Measurements from ENCODE around the gene SLC22A23.

The SLC22A23 gene

DNA sequence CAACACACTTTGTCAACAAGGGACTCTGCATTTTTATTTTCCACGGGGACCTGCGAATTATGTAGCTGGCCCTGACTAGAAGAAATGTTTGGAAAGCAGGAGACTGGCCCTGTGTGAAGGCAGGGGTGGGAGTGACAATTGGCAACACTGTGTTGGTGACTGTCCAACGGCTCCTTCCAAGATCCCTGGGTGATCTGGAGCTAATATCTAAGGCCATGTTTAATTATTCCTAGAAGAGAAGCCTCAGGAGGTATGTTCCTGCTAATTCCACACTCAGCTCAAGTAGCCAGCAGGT lies 13.7 kb downstream of the SLC22A23 start:
- DNase-seq (ENCODE audit: low read depth), result no peak

DNA sequence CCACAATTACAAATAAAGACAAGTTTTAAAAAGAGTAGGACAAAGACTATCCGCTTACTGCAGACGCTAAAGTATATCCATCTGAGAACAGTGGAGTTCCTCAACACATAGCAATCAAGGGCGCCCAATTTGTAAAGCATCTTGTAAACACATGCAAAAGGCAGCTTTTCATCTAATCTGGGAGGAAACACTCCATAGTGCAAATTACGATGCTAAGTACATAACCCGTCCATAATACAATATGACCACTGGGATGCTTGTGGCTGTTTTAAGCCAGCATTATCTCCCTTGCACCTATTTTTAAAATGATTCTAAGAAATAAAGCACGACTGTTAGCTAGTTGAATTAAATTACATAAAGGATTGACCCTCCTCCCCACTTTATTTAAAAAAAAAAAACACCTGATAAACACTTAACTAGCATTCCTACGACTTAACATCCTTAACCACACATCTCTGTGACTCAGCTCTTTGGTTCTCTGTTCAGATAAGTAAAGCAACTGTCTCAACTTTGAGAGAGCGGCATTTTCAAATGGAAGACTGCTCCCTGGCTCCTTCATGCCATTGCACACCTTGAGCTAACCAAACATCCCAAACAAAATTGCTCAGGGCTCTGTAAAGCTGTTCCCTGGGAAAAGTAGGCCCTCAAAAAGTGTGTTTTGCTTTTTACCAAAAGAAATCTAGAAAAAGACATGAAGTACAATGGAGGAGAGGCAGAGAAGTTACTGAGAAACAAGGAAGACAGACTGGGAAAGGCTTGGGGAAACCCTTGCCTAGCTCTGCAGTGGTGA lies 14.2 kb downstream of the SLC22A23 start:
- DNase-seq (ENCODE audit: low read depth), result no peak

GRCh38 chr6:3440911-3441310 lies 15.9 kb downstream of the SLC22A23 start:
- no peak for DNase-seq (ENCODE audit: low read depth)

DNA sequence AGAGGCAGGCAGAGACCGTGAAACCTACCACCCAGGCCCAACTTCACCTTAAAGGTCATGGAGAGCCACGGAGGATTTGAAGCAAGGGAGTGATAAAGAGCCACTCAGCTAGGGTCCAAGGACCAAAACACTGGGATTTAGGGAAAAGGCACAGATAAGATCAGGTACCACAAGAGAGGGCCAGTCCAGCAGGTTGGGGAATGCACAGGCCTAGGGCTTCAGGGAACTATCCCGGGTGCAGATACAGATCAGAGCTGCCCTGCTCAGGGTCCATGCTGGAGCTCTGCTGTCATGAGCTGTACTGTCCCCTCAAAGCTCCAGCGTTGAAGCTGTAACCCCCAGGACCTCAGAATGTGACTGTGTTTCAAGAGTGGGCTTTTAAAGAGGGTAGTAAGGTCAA lies 16.9 kb downstream of the SLC22A23 start:
- no peak for DNase-seq (ENCODE audit: low read depth)

DNA sequence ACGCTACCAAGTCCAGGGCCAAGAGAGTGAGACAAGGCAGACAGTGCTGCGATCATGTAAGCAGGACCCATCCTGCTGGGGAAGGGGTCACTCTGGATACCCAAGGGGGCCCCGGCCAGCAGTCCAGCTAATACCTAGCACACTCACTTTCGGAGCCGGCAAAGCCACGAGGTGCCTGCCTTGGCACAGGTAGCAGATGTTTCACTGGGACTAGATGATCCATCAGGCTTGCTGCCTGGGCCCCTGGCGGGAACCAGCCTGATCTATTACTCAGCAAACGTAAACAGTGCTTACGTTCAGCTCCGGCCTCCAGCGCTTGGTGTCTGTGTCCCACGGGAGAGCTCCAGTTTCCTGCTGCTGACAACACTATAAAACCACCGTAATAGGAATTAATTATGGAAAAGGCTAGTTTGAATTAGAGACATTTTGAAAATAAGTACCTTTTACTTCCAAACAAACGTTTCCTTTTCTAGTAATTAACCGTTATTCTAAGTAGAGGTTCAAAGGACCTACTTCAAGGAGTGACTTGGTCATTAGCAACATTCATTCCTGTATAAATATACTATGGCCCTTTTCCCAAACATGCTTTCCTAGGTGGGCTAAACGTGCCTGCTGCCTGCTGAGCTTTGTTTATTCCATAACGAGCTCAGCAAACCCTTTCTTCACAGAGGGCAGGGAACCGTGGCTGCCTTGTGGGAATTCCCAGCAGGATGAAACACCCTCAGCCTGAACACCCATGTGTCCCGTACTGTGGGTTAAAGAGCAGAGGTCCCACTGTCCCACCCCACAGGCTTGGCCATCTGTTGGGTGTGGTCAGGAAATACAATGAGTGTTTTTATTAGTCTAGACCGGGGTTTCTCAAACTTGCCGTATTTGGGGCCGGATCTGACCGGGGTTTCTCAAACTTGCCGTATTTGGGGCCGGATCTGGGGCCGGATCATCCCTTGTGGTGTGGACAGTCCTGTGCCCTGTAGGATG lies 18.4 kb downstream of the SLC22A23 start:
- DNase-seq (ENCODE audit: low read depth), result no peak

GRCh38 chr6:3433005-3433404 lies 23.8 kb downstream of the SLC22A23 start:
- DNase-seq (ENCODE audit: low read depth), result no peak

DNA sequence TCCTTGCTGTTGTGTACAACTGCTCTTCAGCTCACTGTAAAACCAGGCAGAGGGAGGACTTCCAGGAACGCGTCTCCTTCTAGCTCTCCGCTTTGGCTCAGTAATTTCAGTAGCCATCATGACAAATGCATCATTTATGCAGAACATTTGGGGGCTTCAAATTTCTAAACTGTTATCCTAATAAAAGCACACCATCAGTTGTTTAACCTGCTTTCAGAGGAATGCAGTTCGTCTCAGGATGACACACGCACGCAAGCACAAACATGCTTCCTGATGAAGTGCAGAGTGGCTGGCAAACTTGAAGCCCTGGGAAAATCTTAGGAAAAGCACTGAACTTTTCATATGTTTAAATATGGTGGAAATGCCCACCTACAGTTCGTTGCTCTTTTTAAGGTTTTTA lies 24.4 kb downstream of the SLC22A23 start:
- DNase-seq (ENCODE audit: low read depth), result no peak

DNA sequence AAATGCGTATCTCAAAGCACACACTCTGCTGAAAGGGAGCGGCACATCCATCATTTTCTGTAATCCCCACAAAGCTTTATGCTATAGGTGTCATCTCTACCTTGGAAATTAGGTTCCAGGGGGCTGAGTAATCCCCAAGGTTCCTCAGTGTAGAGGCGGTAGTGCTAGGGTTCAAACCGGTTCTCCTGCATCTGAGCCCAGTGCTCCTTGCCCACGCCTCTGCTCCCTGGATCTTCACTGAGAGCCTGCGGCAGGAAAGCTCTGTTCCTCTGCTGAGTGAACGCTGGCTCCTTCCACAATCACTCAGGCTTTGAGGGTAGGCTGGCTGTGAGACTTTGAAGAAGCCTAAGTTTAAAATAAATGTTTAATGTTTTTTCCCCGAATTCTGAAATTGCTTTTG lies 24.9 kb downstream of the SLC22A23 start:
- DNase-seq (ENCODE audit: low read depth), result no peak

DNA sequence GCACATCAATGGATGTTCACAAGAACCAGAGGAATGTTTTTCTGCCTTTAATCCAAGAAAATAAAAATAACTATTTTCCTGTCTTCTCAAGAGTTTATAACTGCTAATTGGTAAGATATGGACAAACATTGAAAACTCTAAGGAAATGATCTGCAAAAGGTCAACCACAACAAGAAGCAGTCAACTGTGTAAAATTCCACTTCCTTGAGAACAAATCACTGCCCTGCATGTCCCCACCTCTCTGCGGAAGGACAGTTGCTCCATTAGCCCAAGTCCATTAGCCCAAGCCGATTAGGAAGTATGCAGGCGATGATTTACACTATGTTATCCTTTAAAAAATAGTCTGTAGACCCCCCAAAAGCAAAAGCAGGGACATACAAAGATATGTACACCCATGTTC lies 27.6 kb downstream of the SLC22A23 start:
- DNase-seq (ENCODE audit: low read depth), result no peak

GRCh38 chr6:3428700-3429099 lies 28.1 kb downstream of the SLC22A23 start:
- DNase-seq (ENCODE audit: low read depth), result no peak

DNA sequence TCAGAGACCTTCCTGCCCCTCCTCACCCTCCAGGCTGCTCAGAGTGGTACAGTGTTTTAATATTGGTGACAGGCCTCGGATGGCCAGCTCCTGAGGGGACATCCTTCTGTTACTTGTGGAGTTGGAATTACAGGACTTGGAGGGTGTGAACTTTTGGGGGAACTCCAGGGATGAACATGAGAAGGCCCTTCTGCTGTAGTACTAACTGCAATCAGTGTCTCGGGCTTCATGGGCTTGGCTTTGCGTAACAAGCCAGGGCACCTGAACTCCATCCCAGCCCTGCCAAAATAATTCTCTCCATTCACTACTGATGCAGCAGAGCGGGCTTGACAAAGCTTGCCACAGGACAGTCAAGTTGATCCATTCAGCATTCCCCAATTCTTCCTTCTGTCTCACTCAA lies 28.6 kb downstream of the SLC22A23 start:
- DNase-seq (ENCODE audit: low read depth), result no peak

DNA sequence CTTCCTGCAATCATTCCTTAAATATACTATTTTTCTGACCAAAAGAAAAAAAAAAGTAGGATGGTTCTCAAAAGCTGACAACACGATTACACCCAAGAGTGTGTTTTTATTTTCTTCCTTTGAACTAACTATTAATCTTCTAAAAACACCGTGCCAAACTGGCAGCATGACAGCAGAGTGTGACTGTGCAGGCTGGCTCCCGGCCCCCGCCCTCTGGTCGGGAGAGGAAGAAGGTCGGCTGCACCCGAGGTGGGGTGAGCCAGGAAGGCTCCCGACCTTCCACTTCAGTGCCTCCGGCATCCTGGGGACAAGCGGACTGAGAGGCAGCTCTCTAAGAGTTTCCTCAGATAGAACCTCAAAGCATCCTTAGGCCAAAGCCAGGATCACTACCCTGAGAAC lies 29.2 kb downstream of the SLC22A23 start:
- DNase-seq (ENCODE audit: low read depth), result no peak

GRCh38 chr6:3426927-3427686 lies 29.7 kb downstream of the SLC22A23 start:
- DNase-seq (ENCODE audit: low read depth), result no peak

DNA sequence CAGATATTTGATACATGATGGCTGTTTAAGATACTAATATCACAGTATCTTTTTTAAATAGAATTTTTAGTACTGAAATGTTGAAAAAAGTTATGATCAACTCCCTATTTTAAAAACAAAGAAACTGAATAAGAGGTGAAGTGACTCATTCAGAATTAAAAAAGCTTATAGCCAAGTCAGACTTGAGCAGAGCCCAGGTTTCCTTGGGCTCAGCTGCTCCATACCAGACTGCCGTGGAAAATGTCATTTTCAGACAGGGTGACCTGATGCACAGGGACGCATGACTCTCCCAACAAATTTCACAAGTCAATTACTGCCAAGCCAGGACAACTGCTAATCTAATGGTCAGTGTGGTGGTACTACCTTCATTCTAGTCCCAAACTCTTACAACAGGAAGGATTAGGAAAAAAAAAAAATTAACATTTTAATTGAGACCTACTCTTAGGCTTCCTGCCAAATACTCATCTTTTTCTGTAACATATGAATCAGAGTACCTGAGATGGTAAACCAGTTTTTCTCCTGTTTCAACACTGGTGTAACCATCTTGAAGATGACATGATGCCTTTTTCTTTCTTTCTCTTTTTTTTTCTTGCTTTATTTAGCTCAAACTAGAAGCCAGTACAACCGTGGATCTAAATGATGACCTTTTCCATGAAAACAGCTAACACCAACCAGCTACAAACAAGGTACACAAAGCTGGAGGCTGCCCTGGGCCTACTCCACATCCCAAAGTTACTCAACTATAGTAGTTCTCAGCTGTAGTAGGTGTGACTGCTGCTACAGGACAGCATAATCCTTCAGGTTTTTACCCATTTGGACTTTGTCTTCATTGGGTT lies 30.5 kb downstream of the SLC22A23 start:
- no peak for DNase-seq (ENCODE audit: low read depth)

DNA sequence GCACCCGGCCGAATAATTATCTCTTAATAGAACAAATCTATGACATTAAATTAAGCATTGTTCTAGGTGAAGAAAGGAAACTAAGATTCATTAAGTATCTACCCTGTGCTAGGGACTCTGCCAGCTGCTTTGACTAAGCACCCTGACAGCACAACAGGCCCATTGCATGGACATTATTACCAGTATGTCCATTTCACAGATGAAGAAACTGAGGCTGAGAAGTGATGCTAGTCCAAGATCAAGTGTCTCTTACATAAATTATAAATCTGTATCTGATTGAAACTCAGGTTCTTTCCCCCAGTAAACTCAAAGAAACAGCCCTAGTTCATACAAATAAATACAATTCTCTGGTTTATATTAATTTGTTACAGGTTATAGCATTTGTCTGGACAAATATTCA lies 31.3 kb downstream of the SLC22A23 start:
- no peak for DNase-seq (ENCODE audit: low read depth)

- DNase-seq (ENCODE audit: low read depth), result no peak
These were observed 32.5 kb downstream of the SLC22A23 start for GRCh38 chr6:3424185-3424927.

GRCh38 chr6:3423439-3424184 lies 33.2 kb downstream of the SLC22A23 start:
- DNase-seq (ENCODE audit: low read depth), result no peak

GRCh38 chr6:3422435-3423070 lies 34.3 kb downstream of the SLC22A23 start:
- no peak for DNase-seq (ENCODE audit: low read depth)

GRCh38 chr6:3421791-3422434 lies 34.9 kb downstream of the SLC22A23 start:
- no peak for DNase-seq (ENCODE audit: low read depth)
